Ovary (tissue), 9 donors: ENCODE data around the gene C17orf113. TPM values are rescaled to one million over a fixed set of nuclear protein-coding genes. Genes with fewer than 3 reads are reported as not detected.

Experiments
- DNase-seq, 5 donors: peaks; one replicate each; pipeline ENCODE4 v3.0.0-alpha.2; 2019 to 2020
- H3K27ac ChIP-seq, 2 donors: fragments of 200-600 bp; one replicate each; pipeline versions ENCODE4 v1.5.1 to v1.8.0; 2019 to 2022
- H3K27me3 ChIP-seq: fragments of 200-600 bp; one replicate; pipeline ENCODE4 v1.8.0; 2022
- H3K36me3 ChIP-seq: fragments of 200-600 bp; sonication (generic); one replicate; pipeline ENCODE4 v1.5.1; 2019
- H3K4me1 ChIP-seq: one replicate; pipeline ENCODE4 v1.8.1; 2013; ENCODE audit warnings: mild to moderate bottlenecking, moderate library complexity; ENCODE audit not compliant: insufficient read depth
- H3K4me3 ChIP-seq: fragments of 200-600 bp; sonication (generic); one replicate; pipeline ENCODE4 v1.5.1; 2017
- H3K9me3 ChIP-seq, 2 donors: fragments of 200-600 bp in 1 of 2; sonication (generic) in 1 of 2; one replicate each; pipeline versions ENCODE4 v1.5.1 to v1.8.1; 2013 to 2019; ENCODE audit warnings: mild to moderate bottlenecking in 1 of 2, moderate library complexity in 1 of 2
- EP300 ChIP-seq: sonication (generic); formaldehyde crosslinking; IDR thresholded peaks from one replicate; pipeline ENCODE4 v1.6.1; 2017; ENCODE audit warnings: antibody characterized with exemption
- POLR2A ChIP-seq: fragments of 450-650 bp; IDR thresholded peaks from one replicate; pipeline ENCODE4 v1.6.1; 2017; ENCODE audit warnings: antibody characterized with exemption, mild to moderate bottlenecking, moderate library complexity
- WGBS, 3 donors: extraction: QIAGEN DNeasy Blood & Tissue Kit in 1 of 3; methylation state at CpG; one replicate each; pipeline versions ENCODE4 v1.1.5 to v1.1.7; 2013 to 2017; 5-methylcytosine and 5-hydroxymethylcytosine counted together
- intact Hi-C, 4 donors: fragments of 100-400 bp; cut with DNase I; formaldehyde crosslinking; loops; one replicate each; pipeline versions ENCODE4 v1.11.0 to v1.15.1; 2022 to 2023
- polyA plus RNA-seq, 2 donors: library from polyadenylated mRNA; stranded (reverse); fragments of 200-250 nt in 1 of 2; fragments of 350-450 nt in 1 of 2; fragmentation: Illumina TruSeq in 1 of 2; extraction: RNeasy Lipid Tissue Mini Kit (QIAGEN cat#74804) in 1 of 2; gene quantifications; one replicate each; pipeline ENCODE4 v1.2.3, GENCODE V29; 2013 to 2014
- total RNA-seq, 7 donors: library from RNA; depleted of rRNA in 2 of 7; stranded (reverse); fragments of >200 nt in 2 of 7; fragmentation: NEBNext Ultra II Directional in 3 of 7; extraction: Animal tissue kit (Norgen Biotek cat#: 25700) in 3 of 7; gene quantifications; one replicate each; pipeline versions ENCODE4 v1.1.0 to v1.2.4, GENCODE V29; 2016 to 2023
- TF ChIP-seq, protein P1 (sequence below), 3 donors: fragments of 450-650 bp in 2 of 3; fragments of 200-600 bp in 1 of 3; IDR thresholded peaks; one replicate each; pipeline versions ENCODE4 v1.5.1 to v1.8.0; 2016 to 2022; ENCODE audit warnings: antibody characterized with exemption in 3 of 3, mild to moderate bottlenecking in 1 of 3
- donor health status: DM: no; HTN: no; CAD: no; lungs with moderate emphysema.
- donor health status: DM: no; HTN: no; CAD: no.
- donor health status: Bipolar disorder and iron deficiency.
- donor health status: DM: yes; HTN: yes; CAD: no.
- donor health status: DM: no; HTN: no; CAD: no.
- donor health status: DM: yes; HTN: yes; CAD: no.

The C17orf113 gene
- total and polyA plus RNA-seq, 9 donors: 0.67 to 3.9 (median 2.5) TPM

DNA sequence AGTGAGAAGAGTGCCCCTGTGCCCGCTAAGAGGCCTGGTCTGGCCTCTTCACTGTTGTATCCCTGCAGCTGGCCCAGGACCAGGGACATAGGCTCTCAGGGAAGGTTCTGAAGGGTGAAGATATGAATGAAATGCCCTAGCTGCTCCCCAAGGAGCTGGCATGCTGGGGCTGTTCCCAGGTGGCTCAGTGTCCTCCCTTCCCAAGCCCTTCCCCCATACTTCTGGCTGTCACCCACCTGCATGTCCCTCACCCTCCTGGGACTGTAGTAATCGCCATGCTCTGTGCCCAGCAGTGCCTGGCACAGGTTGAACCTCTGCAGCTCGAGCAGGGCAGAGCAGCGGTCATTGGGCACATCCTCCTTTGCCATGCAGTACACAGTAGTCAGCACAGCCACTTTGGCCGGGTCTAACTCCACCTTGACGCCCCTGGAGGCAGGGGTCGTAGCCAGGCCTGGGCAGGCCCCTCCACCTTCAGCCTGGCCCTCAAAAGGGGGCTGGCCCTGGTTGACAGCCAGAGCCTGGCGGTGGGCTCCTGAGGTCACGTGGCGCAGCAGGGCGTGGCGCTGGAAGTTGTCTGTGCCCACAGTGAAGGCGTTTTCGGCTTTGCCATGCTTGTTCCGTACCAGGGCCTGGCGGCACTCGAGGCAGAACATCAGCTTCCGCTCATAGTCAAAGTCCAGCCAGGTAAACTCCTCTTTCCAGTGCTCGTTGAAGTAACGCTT, 7.6 kb downstream of the C17orf113 start:
- H3K4me1 ChIP-seq: peaks cover 3% of the 10 kb centered on the region
- WGBS, 3 donors: 86 to 90% (median 90%) methylated on average over 19 to 20 of the region's 20 CpGs
- no peak overlapping the region for H3K4me3 ChIP-seq
- no peaks in the 10 kb centered on the region for H3K27me3 ChIP-seq
- H3K36me3 ChIP-seq: no peaks in the 10 kb centered on the region
- H3K9me3 ChIP-seq: no peaks in the 10 kb centered on the region
- H3K27ac ChIP-seq: no peak overlapping the region
- TF ChIP-seq, protein P1, sequence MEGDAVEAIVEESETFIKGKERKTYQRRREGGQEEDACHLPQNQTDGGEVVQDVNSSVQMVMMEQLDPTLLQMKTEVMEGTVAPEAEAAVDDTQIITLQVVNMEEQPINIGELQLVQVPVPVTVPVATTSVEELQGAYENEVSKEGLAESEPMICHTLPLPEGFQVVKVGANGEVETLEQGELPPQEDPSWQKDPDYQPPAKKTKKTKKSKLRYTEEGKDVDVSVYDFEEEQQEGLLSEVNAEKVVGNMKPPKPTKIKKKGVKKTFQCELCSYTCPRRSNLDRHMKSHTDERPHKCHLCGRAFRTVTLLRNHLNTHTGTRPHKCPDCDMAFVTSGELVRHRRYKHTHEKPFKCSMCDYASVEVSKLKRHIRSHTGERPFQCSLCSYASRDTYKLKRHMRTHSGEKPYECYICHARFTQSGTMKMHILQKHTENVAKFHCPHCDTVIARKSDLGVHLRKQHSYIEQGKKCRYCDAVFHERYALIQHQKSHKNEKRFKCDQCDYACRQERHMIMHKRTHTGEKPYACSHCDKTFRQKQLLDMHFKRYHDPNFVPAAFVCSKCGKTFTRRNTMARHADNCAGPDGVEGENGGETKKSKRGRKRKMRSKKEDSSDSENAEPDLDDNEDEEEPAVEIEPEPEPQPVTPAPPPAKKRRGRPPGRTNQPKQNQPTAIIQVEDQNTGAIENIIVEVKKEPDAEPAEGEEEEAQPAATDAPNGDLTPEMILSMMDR (IDR thresholded peaks at IDR 0.05): no peak
- TF ChIP-seq EP300: no peak
- no peak for TF ChIP-seq POLR2A
- DNase-seq: no peak
- intact Hi-C loops: no loop called here

DNA sequence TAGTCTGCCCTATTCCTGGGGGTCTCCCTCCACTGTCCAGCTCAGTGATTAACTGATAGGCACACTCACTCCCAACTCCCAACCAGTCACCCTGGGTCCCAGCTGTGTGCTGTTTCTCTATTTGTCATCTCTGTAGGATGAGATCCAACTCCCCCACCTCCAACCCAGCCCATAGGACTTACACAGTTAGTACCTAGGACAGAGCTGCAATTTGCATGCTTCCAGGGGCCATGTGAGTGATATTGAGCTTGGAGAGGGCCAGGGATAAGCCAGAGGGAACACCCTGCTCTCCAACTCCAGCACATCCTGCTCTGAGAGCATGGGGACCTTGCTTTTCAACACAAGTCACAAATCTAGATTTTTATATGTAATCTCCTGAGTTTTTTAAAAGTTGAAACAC, 8.8 kb downstream of the C17orf113 start:
- H3K27me3 ChIP-seq: no peaks in the 10 kb centered on the region
- H3K4me3 ChIP-seq: no peak overlapping the region
- DNase-seq: no peak
- no peaks in the 10 kb centered on the region for H3K9me3 ChIP-seq
- intact Hi-C loops: no loop called here
- no peaks in the 10 kb centered on the region for H3K36me3 ChIP-seq
- H3K27ac ChIP-seq: no peak overlapping the region
- no peak for TF ChIP-seq POLR2A
- TF ChIP-seq, protein P1 (IDR thresholded peaks at IDR 0.05): no peak
- TF ChIP-seq EP300: no peak
- peaks cover 3% of the 10 kb centered on the region for H3K4me1 ChIP-seq

DNA sequence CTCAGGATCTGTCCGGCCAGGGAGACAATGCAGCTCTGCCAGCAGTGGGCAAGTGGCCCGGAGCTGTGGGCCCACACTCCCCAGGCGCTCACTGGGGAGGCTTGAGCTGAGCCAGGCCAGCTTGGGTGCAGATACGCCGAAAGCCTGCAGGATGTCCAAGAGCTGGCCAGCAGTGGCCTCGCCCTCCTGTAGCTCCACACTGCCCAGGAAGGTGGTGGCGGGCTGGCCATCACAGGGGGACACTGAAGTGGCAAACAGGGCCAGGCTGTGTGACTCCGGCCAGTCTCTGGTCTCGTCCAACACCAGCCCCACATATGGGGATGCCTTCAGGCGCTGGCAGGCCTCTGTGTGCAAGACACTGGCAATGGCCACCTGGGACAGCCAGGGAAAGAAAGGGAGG, 9.6 kb downstream of the C17orf113 start:
- H3K27me3 ChIP-seq: no peaks in the 10 kb centered on the region
- H3K4me3 ChIP-seq: no peak overlapping the region
- H3K27ac ChIP-seq: no peak overlapping the region
- WGBS, 3 donors: 94 to 97% (median 94%) methylated on average over 8 to 10 of the region's 10 CpGs
- H3K9me3 ChIP-seq: no peaks in the 10 kb centered on the region
- DNase-seq: no peak
- intact Hi-C loops: no loop called here
- no peaks in the 10 kb centered on the region for H3K36me3 ChIP-seq
- peaks cover 3% of the 10 kb centered on the region for H3K4me1 ChIP-seq
- no peak for TF ChIP-seq POLR2A
- TF ChIP-seq EP300: no peak
- TF ChIP-seq, protein P1 (IDR thresholded peaks at IDR 0.05): no peak

GRCh38 chr17:42039794-42040763, 10.3 kb downstream of the C17orf113 start:
- no peaks in the 10 kb centered on the region for H3K9me3 ChIP-seq
- H3K36me3 ChIP-seq: no peaks in the 10 kb centered on the region
- no peak overlapping the region for H3K4me3 ChIP-seq
- WGBS, 3 donors: 33 to 42% (median 40%) methylated on average over 46 to 77 of the region's 77 CpGs
- no peaks in the 10 kb centered on the region for H3K27me3 ChIP-seq
- H3K4me1 ChIP-seq: peaks cover 3% of the 10 kb centered on the region
- peak in 1 of 5 donors; percentile 41 for DNase-seq
- no peak overlapping the region for H3K27ac ChIP-seq
- intact Hi-C loops: no loop called here
- no peak for TF ChIP-seq EP300
- TF ChIP-seq, protein P1 (IDR thresholded peaks at IDR 0.05): no peak
- no peak for TF ChIP-seq POLR2A
